Neural progenitor cell (in vitro differentiated cells): ENCODE results near the gene PTPRN2. TPM values are rescaled to one million over a fixed set of nuclear protein-coding genes. Genes with fewer than 3 reads are reported as not detected.

ENCODE experiments used
- DNase-seq: peaks from one replicate; pipeline ENCODE4 v3.0.0-alpha.2; 2016; ENCODE audit warnings: low spot score
- H2AFZ ChIP-seq: fragments of 200-600 bp; sonication (generic); replicated peaks from 2 replicates; pipeline ENCODE4 v1.6.1; 2016; ENCODE audit warnings: antibody characterized with exemption
- H3F3A ChIP-seq: fragments of 200-600 bp; sonication (generic); 2 replicates; pipeline ENCODE4 v1.6.1; 2016; ENCODE audit warnings: antibody characterized with exemption, low read depth
- H3K27ac ChIP-seq: fragments of 200-600 bp; sonication (generic); 2 replicates; pipeline ENCODE4 v1.5.1; 2016; ENCODE audit warnings: mild to moderate bottlenecking
- H3K27me3 ChIP-seq: fragments of 200-600 bp; sonication (generic); 2 replicates; pipeline ENCODE4 v1.6.1; 2016; ENCODE audit warnings: mild to moderate bottlenecking, moderate library complexity
- H3K36me3 ChIP-seq: fragments of 200-600 bp; sonication (generic); 2 replicates; pipeline ENCODE4 v1.5.1; 2016
- H3K4me1 ChIP-seq: fragments of 200-600 bp; sonication (generic); 2 replicates; pipeline ENCODE4 v1.6.1; 2016; ENCODE audit warnings: mixed run types
- H3K4me2 ChIP-seq: fragments of 200-600 bp; sonication (generic); 2 replicates; pipeline ENCODE4 v1.6.1; 2016
- H3K4me3 ChIP-seq: fragments of 200-600 bp; sonication (generic); 2 replicates; pipeline ENCODE4 v1.5.1; 2016
- H3K79me2 ChIP-seq: fragments of 200-600 bp; sonication (generic); 2 replicates; pipeline ENCODE4 v1.6.1; 2016; ENCODE audit warnings: low read depth
- H3K9ac ChIP-seq: fragments of 200-600 bp; sonication (generic); 2 replicates; pipeline ENCODE4 v1.6.1; 2016
- H3K9me3 ChIP-seq: fragments of 200-600 bp; sonication (generic); 2 replicates; pipeline ENCODE4 v1.5.1; 2016; ENCODE audit warnings: low read depth
- H4K20me1 ChIP-seq: fragments of 200-600 bp; sonication (generic); 2 replicates; pipeline ENCODE4 v1.6.1; 2016; ENCODE audit warnings: low read depth
- H3K27ac Mint-ChIP-seq: 3 replicates; pipeline ENCODE4 v1.8.0; 2021; ENCODE audit warnings: mixed read lengths
- H3K27me3 Mint-ChIP-seq: 2 replicates; pipeline ENCODE4 v1.8.0; 2022; ENCODE audit warnings: low read depth, mild to moderate bottlenecking, inconsistent platforms, moderate library complexity, mixed read lengths; ENCODE audit not compliant: insufficient read depth
- H3K36me3 Mint-ChIP-seq: 3 replicates; pipeline ENCODE4 v1.8.0; 2021; ENCODE audit warnings: mixed read lengths
- H3K4me1 Mint-ChIP-seq: 3 replicates; pipeline ENCODE4 v1.8.0; 2021; ENCODE audit warnings: mixed read lengths
- H3K4me3 Mint-ChIP-seq: 3 replicates; pipeline ENCODE4 v1.8.0; 2021; ENCODE audit warnings: mild to moderate bottlenecking, moderate library complexity, mixed read lengths
- H3K9me3 Mint-ChIP-seq: 3 replicates; pipeline ENCODE4 v1.8.0; 2020; ENCODE audit warnings: mixed read lengths
- CTCF ChIP-seq: fragments of 200-600 bp; sonication (generic); IDR thresholded peaks from 2 replicates; pipeline ENCODE4 v1.5.1; 2017; ENCODE audit warnings: antibody characterized with exemption, mild to moderate bottlenecking
- EZH2 ChIP-seq: fragments of 200-600 bp; sonication (generic); IDR thresholded peaks from 2 replicates; pipeline ENCODE4 v1.6.1; 2017; ENCODE audit warnings: antibody characterized with exemption, mild to moderate bottlenecking, moderate library complexity
- EZH2phosphoT487 ChIP-seq: fragments of 200-600 bp; sonication (generic); IDR thresholded peaks from 2 replicates; pipeline ENCODE4 v1.6.1; 2017; ENCODE audit warnings: antibody characterized with exemption
- total RNA-seq: library from RNA; depleted of rRNA; stranded (reverse); fragments of >200 nt; gene quantifications from 2 replicates; pipeline ENCODE4 v1.2.3, GENCODE V29; 2015; ENCODE audit warnings: low replicate concordance

The PTPRN2 gene
- total RNA-seq, 1 donor from 2014 or later = 3.0 TPM

GRCh38 chr7:158121441-158122045 is 466.1 kb downstream of the PTPRN2 start:
- Histone ChIP-seq H3K4me1 (no peaks in the 10 kb centered on the region), H3K79me2 (no peaks in the 10 kb centered on the region), H3K27me3 (no peaks in the 10 kb centered on the region), H4K20me1 (no peaks in the 10 kb centered on the region), H3K9me3 (peaks cover 23% of the 10 kb centered on the region), H3K4me2 (no peak overlapping the region), H3K27ac (no peak overlapping the region), H3K36me3 (peaks cover 7% of the 10 kb centered on the region), H2AFZ (no peak overlapping the region), H3K9ac (no peak overlapping the region), H3K4me3 (no peak overlapping the region), H3F3A (peaks cover 4% of the 10 kb centered on the region)
- Mint-ChIP-seq H3K9me3 (peaks cover 41% of the 10 kb centered on the region), H3K4me3 (no peak overlapping the region), H3K36me3 (peaks cover 7% of the 10 kb centered on the region), H3K4me1 (no peaks in the 10 kb centered on the region), H3K27me3 (peaks cover 6% of the 10 kb centered on the region), H3K27ac (no peak overlapping the region)
- no peak for DNase-seq
- TF ChIP-seq EZH2 = no peak
- no peak for TF ChIP-seq EZH2phosphoT487
- no peak for TF ChIP-seq CTCF

- no peak overlapping the region for H2AFZ ChIP-seq
- no peaks in the 10 kb centered on the region for H3K79me2 ChIP-seq
- no peak for DNase-seq
- no peaks in the 10 kb centered on the region for H3K4me1 ChIP-seq
- Mint-ChIP-seq H3K36me3 (peaks cover 7% of the 10 kb centered on the region), H3K9me3 (peaks cover 47% of the 10 kb centered on the region), H3K4me3 (no peak overlapping the region), H3K4me1 (no peaks in the 10 kb centered on the region), H3K27ac (no peak overlapping the region), H3K27me3 (peaks cover 6% of the 10 kb centered on the region)
- no peak overlapping the region for H3K9ac ChIP-seq
- H4K20me1 ChIP-seq = no peaks in the 10 kb centered on the region
- H3F3A ChIP-seq = peaks cover 4% of the 10 kb centered on the region
- H3K27ac ChIP-seq = no peak overlapping the region
- peaks cover 7% of the 10 kb centered on the region for H3K36me3 ChIP-seq
- H3K27me3 ChIP-seq = no peaks in the 10 kb centered on the region
- H3K4me3 ChIP-seq = no peak overlapping the region
- H3K4me2 ChIP-seq = no peak overlapping the region
- peaks cover 23% of the 10 kb centered on the region for H3K9me3 ChIP-seq
- no peak for TF ChIP-seq CTCF
- no peak for TF ChIP-seq EZH2
Measured at GRCh38 chr7:158120716-158121115, 466.9 kb downstream of the PTPRN2 start.

GRCh38 chr7:158120316-158120715 is 467.3 kb downstream of the PTPRN2 start:
- Histone ChIP-seq H3K9me3 (peaks cover 23% of the 10 kb centered on the region), H3K27ac (no peak overlapping the region), H3K9ac (no peak overlapping the region), H3K4me1 (no peaks in the 10 kb centered on the region), H3F3A (peaks cover 4% of the 10 kb centered on the region), H3K4me3 (no peak overlapping the region), H3K4me2 (no peak overlapping the region), H3K27me3 (no peaks in the 10 kb centered on the region), H3K79me2 (no peaks in the 10 kb centered on the region), H3K36me3 (peaks cover 7% of the 10 kb centered on the region), H4K20me1 (no peaks in the 10 kb centered on the region), H2AFZ (no peak overlapping the region)
- H3K4me1 Mint-ChIP-seq = no peaks in the 10 kb centered on the region
- peaks cover 46% of the 10 kb centered on the region for H3K9me3 Mint-ChIP-seq
- TF ChIP-seq CTCF = no peak
- H3K4me3 Mint-ChIP-seq = no peak overlapping the region
- peaks cover 6% of the 10 kb centered on the region for H3K36me3 Mint-ChIP-seq
- H3K27me3 Mint-ChIP-seq = peaks cover 6% of the 10 kb centered on the region
- no peak overlapping the region for H3K27ac Mint-ChIP-seq
- DNase-seq = no peak
